Endodermal cell (in vitro differentiated cells): ENCODE data around the gene MFRP. TPM values are rescaled to one million over a fixed set of nuclear protein-coding genes. Genes with fewer than 3 reads are reported as not detected.

Source experiments
- DNase-seq: peaks from one replicate; pipeline ENCODE4 v3.0.0-alpha.2; 2017
- H3K27ac ChIP-seq: 2 replicates; pipeline ENCODE4 v1.5.1; 2013; ENCODE audit warnings: mild to moderate bottlenecking, low read depth, low read length, moderate library complexity
- H3K27me3 ChIP-seq: 2 replicates; pipeline ENCODE4 v1.6.1; 2013; ENCODE audit warnings: mild to moderate bottlenecking, low read length, moderate library complexity; ENCODE audit not compliant: insufficient read depth, control insufficient read depth, poor library complexity, severe bottlenecking
- H3K36me3 ChIP-seq: 2 replicates; pipeline ENCODE4 v1.7.0; 2013; ENCODE audit warnings: mild to moderate bottlenecking, low read length, moderate library complexity; ENCODE audit not compliant: control insufficient read depth, insufficient read depth
- H3K4me1 ChIP-seq: one replicate; pipeline ENCODE4 v1.7.0; 2013; ENCODE audit warnings: low read length; ENCODE audit not compliant: control insufficient read depth, insufficient read depth
- H3K4me3 ChIP-seq: 2 replicates; pipeline ENCODE4 v1.5.1; 2013; ENCODE audit warnings: mild to moderate bottlenecking, low read length, moderate library complexity
- H3K9ac ChIP-seq: 2 replicates; pipeline ENCODE4 v1.6.1; 2013; ENCODE audit warnings: mild to moderate bottlenecking, low read length, moderate library complexity; ENCODE audit not compliant: poor library complexity, severe bottlenecking; ENCODE audit errors: extremely low read depth
- H3K9me3 ChIP-seq: 2 replicates; pipeline ENCODE4 v1.6.1; 2013; ENCODE audit warnings: mild to moderate bottlenecking, low read length, moderate library complexity; ENCODE audit not compliant: control insufficient read depth
- H3K27ac Mint-ChIP-seq: 2 replicates; pipeline ENCODE4 v1.8.0; 2020; ENCODE audit warnings: mixed read lengths
- H3K27me3 Mint-ChIP-seq: 2 replicates; pipeline ENCODE4 v1.8.0; 2021; ENCODE audit warnings: mild to moderate bottlenecking, mixed read lengths; ENCODE audit not compliant: insufficient read depth
- H3K36me3 Mint-ChIP-seq: 2 replicates; pipeline ENCODE4 v1.8.0; 2020; ENCODE audit warnings: low read depth, mixed read lengths
- H3K4me1 Mint-ChIP-seq: 2 replicates; pipeline ENCODE4 v1.8.0; 2020; ENCODE audit warnings: mixed read lengths
- H3K4me3 Mint-ChIP-seq: 2 replicates; pipeline ENCODE4 v1.8.0; 2020; ENCODE audit warnings: mild to moderate bottlenecking, moderate library complexity, mixed read lengths
- H3K9me3 Mint-ChIP-seq: 2 replicates; pipeline ENCODE4 v1.8.0; 2020; ENCODE audit warnings: mild to moderate bottlenecking, mixed read lengths
- CTCF ChIP-seq: fragments of 200-600 bp; sonication (generic); conservative IDR thresholded peaks from 2 replicates; pipeline ENCODE4 v1.5.0; 2021; ENCODE audit warnings: antibody characterized with exemption, mild to moderate bottlenecking
- WGBS, 2 experiments: methylation state at CpG; one replicate each; pipeline versions ENCODE4 v1.1.5 to v1.1.7; 2013; ENCODE audit warnings: missing lambda C conversion rate in 2 of 2, mixed read lengths in 1 of 2; ENCODE audit not compliant: insufficient coverage in 1 of 2, insufficient read length in 1 of 2; 5-methylcytosine and 5-hydroxymethylcytosine counted together
- total RNA-seq, 2 donors: library from RNA; stranded (reverse); fragmentation: NEBNext Ultra II Directional in 1 of 2; extraction: Animal tissue kit (Norgen Biotek cat#: 25700) in 1 of 2; gene quantifications; 2 replicates in 1 of 2; 3 replicates in 1 of 2; pipeline ENCODE4 v1.2.1, GENCODE V29; 2021

MFRP gene
- total RNA-seq, 2 donors from 2014 or later: not detected

- WGBS, 2 experiments: 82 to 88% methylated on average over 10 to 11 of the region's 11 CpGs
- TF ChIP-seq CTCF: no peak
- H3K9me3 ChIP-seq: no peaks in the 10 kb centered on the region
- peaks cover 57% of the 10 kb centered on the region for H3K4me1 ChIP-seq
- no peak overlapping the region for H3K9ac ChIP-seq
- no peak overlapping the region for H3K27ac ChIP-seq
- peak overlapping the region; percentile 34 for H3K4me3 ChIP-seq
- Mint-ChIP-seq H3K4me1 (peaks cover 66% of the 10 kb centered on the region), H3K27me3 (no peaks in the 10 kb centered on the region), H3K27ac (no peak overlapping the region), H3K36me3 (peaks cover 9% of the 10 kb centered on the region), H3K9me3 (no peaks in the 10 kb centered on the region), H3K4me3 (peak overlapping the region; percentile 2)
- H3K36me3 ChIP-seq: peaks cover 22% of the 10 kb centered on the region
- H3K27me3 ChIP-seq: no peaks in the 10 kb centered on the region
- peak; percentile 61 for DNase-seq
Measured at GRCh38 chr11:119376197-119376847, 29.8 kb upstream of the MFRP start.

- no peak for TF ChIP-seq CTCF
- peaks cover 66% of the 10 kb centered on the region for H3K4me1 Mint-ChIP-seq
- 75 to 79% methylated on average over 8 to 14 of the region's 14 CpGs for WGBS, 2 experiments
- Histone ChIP-seq H3K4me1 (peaks cover 55% of the 10 kb centered on the region), H3K9ac (no peak overlapping the region), H3K27ac (no peak overlapping the region), H3K36me3 (peaks cover 26% of the 10 kb centered on the region), H3K9me3 (no peaks in the 10 kb centered on the region), H3K27me3 (no peaks in the 10 kb centered on the region), H3K4me3 (peak overlapping the region; percentile 34)
- no peaks in the 10 kb centered on the region for H3K27me3 Mint-ChIP-seq
- peak; percentile 68 for DNase-seq
- peaks cover 12% of the 10 kb centered on the region for H3K36me3 Mint-ChIP-seq
- H3K27ac Mint-ChIP-seq: no peak overlapping the region
- H3K4me3 Mint-ChIP-seq: no peak overlapping the region
- H3K9me3 Mint-ChIP-seq: no peaks in the 10 kb centered on the region
Measured at GRCh38 chr11:119375337-119376196, 29.1 kb upstream of the MFRP start.

DNA sequence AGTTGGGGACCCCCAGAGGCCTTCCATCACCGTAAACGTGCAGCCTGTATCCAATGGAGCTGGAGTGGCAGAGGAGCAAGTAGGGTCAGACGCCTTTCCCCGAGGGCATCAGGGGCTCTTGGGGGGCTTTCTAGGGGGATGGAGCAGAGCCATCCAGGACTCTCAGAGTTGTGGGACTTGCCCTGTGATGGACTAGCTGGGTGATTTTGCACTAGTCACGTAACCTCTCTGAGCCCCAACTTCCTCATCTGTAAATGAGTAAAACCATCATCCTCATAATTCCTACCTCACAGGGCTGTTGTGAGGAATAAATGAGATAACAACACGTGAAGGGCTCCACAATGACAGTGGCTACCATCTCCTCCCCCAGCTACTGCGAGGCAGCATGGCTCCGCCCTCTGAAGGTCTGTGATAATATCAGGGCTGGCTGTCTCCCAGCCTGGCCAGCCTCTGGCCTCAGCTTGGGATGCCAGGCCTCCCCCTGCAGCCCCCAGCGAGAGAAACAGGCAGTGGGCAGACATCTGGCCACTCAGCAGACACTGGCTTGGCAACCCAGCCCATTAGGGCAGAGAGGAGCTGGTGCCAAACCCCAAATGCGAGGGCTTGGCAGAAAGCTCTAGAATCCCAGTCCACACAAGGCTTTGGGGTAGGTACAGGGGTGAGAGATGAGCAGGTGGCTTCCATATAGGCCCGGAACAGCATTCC is 28.3 kb upstream of the MFRP start:
- WGBS, 2 experiments: 58 to 60% methylated on average over 6 to 11 of the region's 11 CpGs
- H3K9me3 ChIP-seq: no peaks in the 10 kb centered on the region
- H3K4me1 Mint-ChIP-seq: peaks cover 70% of the 10 kb centered on the region
- no peak for TF ChIP-seq CTCF
- peaks cover 49% of the 10 kb centered on the region for H3K4me1 ChIP-seq
- peak overlapping the region; percentile 35 for H3K27ac Mint-ChIP-seq
- no peaks in the 10 kb centered on the region for H3K27me3 ChIP-seq
- H3K9me3 Mint-ChIP-seq: no peaks in the 10 kb centered on the region
- DNase-seq: peak; percentile 66
- peak overlapping the region; percentile 11 for H3K4me3 ChIP-seq
- H3K9ac ChIP-seq: no peak overlapping the region
- peaks cover 34% of the 10 kb centered on the region for H3K36me3 ChIP-seq
- H3K27ac ChIP-seq: no peak overlapping the region
- peaks cover 18% of the 10 kb centered on the region for H3K36me3 Mint-ChIP-seq
- H3K27me3 Mint-ChIP-seq: no peaks in the 10 kb centered on the region
- H3K4me3 Mint-ChIP-seq: no peak overlapping the region
